Suprapubic skin (tissue), 4 donors: ENCODE data around the gene SRPK3. TPM values are rescaled to one million over a fixed set of nuclear protein-coding genes. Genes with fewer than 3 reads are reported as not detected.

Experiments used
- DNase-seq, 2 donors: peaks; one replicate each; pipeline ENCODE4 v3.0.0-alpha.2; 2019; ENCODE audit warnings: low spot score in 2 of 2
- H3K27ac ChIP-seq: fragments of 200-600 bp; sonication (generic); one replicate; pipeline ENCODE4 v1.5.1; 2019
- H3K27me3 ChIP-seq: fragments of 200-600 bp; sonication (generic); one replicate; pipeline ENCODE4 v1.5.1; 2019
- H3K36me3 ChIP-seq: fragments of 200-600 bp; sonication (generic); one replicate; pipeline ENCODE4 v1.5.1; 2019
- H3K4me1 ChIP-seq: fragments of 200-600 bp; sonication (generic); one replicate; pipeline ENCODE4 v1.5.1; 2019
- H3K4me3 ChIP-seq: fragments of 200-600 bp; sonication (generic); one replicate; pipeline ENCODE4 v1.5.1; 2019; ENCODE audit warnings: mild to moderate bottlenecking
- H3K9me3 ChIP-seq: fragments of 200-600 bp; sonication (generic); one replicate; pipeline ENCODE4 v1.5.1; 2019
- EP300 ChIP-seq: sonication (generic); formaldehyde crosslinking; IDR thresholded peaks from one replicate; pipeline ENCODE4 v1.6.1; 2017; ENCODE audit warnings: antibody characterized with exemption
- POLR2A ChIP-seq, 2 donors: fragments of 450-650 bp; IDR thresholded peaks; one replicate each; pipeline ENCODE4 v1.6.1; 2017; ENCODE audit warnings: antibody characterized with exemption in 2 of 2, mild to moderate bottlenecking in 2 of 2, moderate library complexity in 2 of 2
- POLR2AphosphoS5 ChIP-seq, 3 donors: sonication (generic); formaldehyde crosslinking; IDR thresholded peaks; one replicate each; pipeline ENCODE4 v1.6.1; 2017; ENCODE audit warnings: antibody characterized with exemption in 3 of 3
- WGBS: methylation state at CpG from one replicate; pipeline ENCODE4 v1.1.5; 2018; 5-methylcytosine and 5-hydroxymethylcytosine counted together
- total RNA-seq, 4 donors: library from RNA; depleted of rRNA; stranded (reverse); fragments of >200 nt; gene quantifications; one replicate each; pipeline ENCODE4 v1.1.0, GENCODE V29; 2016
- TF ChIP-seq, protein P1 (sequence below), 2 donors: fragments of 200-600 bp in 1 of 2; fragments of 450-650 bp in 1 of 2; sonication (generic) in 1 of 2; IDR thresholded peaks; one replicate each; pipeline ENCODE4 v1.5.1; 2016 to 2019; ENCODE audit warnings: antibody characterized with exemption in 2 of 2, mild to moderate bottlenecking in 1 of 2, moderate library complexity in 1 of 2

SRPK3 gene
- total RNA-seq, 4 donors from 2014 or later, result 0.42 to 3.1 (median 1.2) TPM

GRCh38 chrX:153734871-153735270 lies 46.0 kb upstream of the SRPK3 start:
- no peaks in the 10 kb centered on the region for H3K27me3 ChIP-seq
- no peak for DNase-seq
- peaks cover 2% of the 10 kb centered on the region for H3K4me1 ChIP-seq
- 92% methylated on average over 2 of the region's 2 CpGs for WGBS
- no peaks in the 10 kb centered on the region for H3K36me3 ChIP-seq
- H3K9me3 ChIP-seq, result no peaks in the 10 kb centered on the region
- TF ChIP-seq POLR2AphosphoS5 (IDR thresholded peaks at IDR 0.05) (no peak), EP300 (no peak), POLR2A (IDR thresholded peaks at IDR 0.05) (no peak)
- TF ChIP-seq, protein P1, sequence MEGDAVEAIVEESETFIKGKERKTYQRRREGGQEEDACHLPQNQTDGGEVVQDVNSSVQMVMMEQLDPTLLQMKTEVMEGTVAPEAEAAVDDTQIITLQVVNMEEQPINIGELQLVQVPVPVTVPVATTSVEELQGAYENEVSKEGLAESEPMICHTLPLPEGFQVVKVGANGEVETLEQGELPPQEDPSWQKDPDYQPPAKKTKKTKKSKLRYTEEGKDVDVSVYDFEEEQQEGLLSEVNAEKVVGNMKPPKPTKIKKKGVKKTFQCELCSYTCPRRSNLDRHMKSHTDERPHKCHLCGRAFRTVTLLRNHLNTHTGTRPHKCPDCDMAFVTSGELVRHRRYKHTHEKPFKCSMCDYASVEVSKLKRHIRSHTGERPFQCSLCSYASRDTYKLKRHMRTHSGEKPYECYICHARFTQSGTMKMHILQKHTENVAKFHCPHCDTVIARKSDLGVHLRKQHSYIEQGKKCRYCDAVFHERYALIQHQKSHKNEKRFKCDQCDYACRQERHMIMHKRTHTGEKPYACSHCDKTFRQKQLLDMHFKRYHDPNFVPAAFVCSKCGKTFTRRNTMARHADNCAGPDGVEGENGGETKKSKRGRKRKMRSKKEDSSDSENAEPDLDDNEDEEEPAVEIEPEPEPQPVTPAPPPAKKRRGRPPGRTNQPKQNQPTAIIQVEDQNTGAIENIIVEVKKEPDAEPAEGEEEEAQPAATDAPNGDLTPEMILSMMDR (IDR thresholded peaks at IDR 0.05), result no peak
- no peak overlapping the region for H3K4me3 ChIP-seq
- no peak overlapping the region for H3K27ac ChIP-seq

- no peak for DNase-seq
- 83% methylated on average over 9 of the region's 9 CpGs for WGBS
- Histone ChIP-seq H3K9me3 (no peaks in the 10 kb centered on the region), H3K4me3 (no peak overlapping the region), H3K4me1 (peaks cover 2% of the 10 kb centered on the region), H3K27ac (no peak overlapping the region), H3K27me3 (no peaks in the 10 kb centered on the region), H3K36me3 (no peaks in the 10 kb centered on the region)
- TF ChIP-seq, protein P1 (IDR thresholded peaks at IDR 0.05), result no peak
- no peak for TF ChIP-seq EP300
Measured at GRCh38 chrX:153735274-153735673, 45.6 kb upstream of the SRPK3 start.

DNA sequence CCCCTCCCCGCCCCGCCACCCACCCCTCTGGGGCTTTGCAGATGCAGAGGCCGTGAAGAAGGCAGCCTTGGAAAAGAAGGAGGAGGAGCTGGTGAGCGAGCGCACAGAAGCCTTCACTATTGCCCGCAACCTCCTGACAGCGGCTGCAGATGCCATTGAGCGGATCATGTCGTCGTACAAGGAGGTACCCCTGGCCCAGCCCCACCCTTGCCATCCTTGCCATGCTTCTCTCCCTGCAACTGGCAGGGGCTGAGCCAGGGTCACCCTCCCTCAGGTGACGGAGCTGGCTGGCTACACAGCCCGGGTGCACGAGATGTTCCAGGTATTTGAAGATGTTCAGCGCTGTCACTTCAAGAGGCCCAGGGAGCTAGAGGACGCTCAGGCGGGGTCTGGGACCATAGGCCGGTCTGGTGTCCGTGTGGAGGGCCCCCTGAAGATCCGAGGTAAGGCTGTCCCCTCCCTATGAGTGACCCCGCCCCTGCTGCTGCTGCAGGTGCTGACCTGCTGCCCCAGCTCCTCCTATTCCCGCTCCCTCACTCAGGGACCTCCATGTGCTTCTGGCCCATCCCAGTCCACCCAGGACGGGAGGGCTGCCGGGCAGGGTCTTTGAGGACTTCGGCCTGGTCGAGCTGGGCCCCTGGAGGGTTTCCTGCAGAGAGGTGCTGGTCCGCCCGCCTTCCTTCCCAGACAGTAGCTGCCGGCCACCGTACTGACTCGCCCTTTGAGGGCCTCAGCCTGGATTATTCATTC lies 44.6 kb upstream of the SRPK3 start:
- Histone ChIP-seq H3K27me3 (no peaks in the 10 kb centered on the region), H3K36me3 (no peaks in the 10 kb centered on the region), H3K4me3 (no peak overlapping the region), H3K27ac (no peak overlapping the region), H3K9me3 (no peaks in the 10 kb centered on the region), H3K4me1 (peaks cover 2% of the 10 kb centered on the region)
- 90% methylated on average over 5 of the region's 30 CpGs for WGBS
- no peak for DNase-seq
- no peak for TF ChIP-seq POLR2A (IDR thresholded peaks at IDR 0.05)
- TF ChIP-seq, protein P1 (IDR thresholded peaks at IDR 0.05), result no peak
- no peak for TF ChIP-seq POLR2AphosphoS5 (IDR thresholded peaks at IDR 0.05)
- no peak for TF ChIP-seq EP300

DNA sequence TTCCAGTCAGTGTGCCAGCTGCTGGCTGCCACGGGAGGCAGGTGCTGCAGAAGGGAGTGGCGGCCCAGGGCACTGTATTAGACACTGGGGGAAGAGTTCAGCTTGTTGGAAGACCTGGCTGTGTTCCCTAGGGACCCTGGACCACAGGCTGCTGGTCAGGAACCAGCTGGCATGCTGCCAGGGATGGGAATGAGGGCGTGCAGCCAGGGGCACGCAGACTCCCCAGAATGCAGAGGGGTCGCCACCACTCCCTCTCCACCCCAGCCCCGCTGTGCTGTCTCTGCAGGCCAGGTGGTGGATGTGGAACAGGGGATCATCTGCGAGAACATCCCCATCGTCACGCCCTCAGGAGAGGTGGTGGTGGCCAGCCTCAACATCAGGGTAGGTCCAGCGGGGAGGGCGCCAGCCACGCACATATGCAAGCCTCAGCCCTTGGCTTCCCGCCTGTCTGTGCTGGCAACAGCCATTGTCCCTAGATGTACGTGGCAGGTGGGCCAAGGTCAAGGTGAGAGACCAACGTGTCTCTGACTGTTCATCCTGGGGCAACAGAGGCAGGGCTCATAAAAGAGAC lies 43.9 kb upstream of the SRPK3 start:
- TF ChIP-seq POLR2A (IDR thresholded peaks at IDR 0.05) (no peak), EP300 (no peak)
- Histone ChIP-seq H3K27me3 (no peaks in the 10 kb centered on the region), H3K4me1 (peaks cover 2% of the 10 kb centered on the region), H3K9me3 (no peaks in the 10 kb centered on the region), H3K36me3 (no peaks in the 10 kb centered on the region), H3K27ac (no peak overlapping the region), H3K4me3 (no peak overlapping the region)
- WGBS, result 86% methylated on average over 6 of the region's 15 CpGs
- no peak for DNase-seq

- 90% methylated on average over 6 of the region's 27 CpGs for WGBS
- H3K4me1 ChIP-seq, result peaks cover 6% of the 10 kb centered on the region
- no peaks in the 10 kb centered on the region for H3K9me3 ChIP-seq
- no peak overlapping the region for H3K27ac ChIP-seq
- no peak overlapping the region for H3K4me3 ChIP-seq
- TF ChIP-seq POLR2AphosphoS5 (IDR thresholded peaks at IDR 0.05) (no peak), POLR2A (IDR thresholded peaks at IDR 0.05) (no peak), EP300 (no peak)
- TF ChIP-seq, protein P1 (IDR thresholded peaks at IDR 0.05), result no peak
- H3K27me3 ChIP-seq, result no peaks in the 10 kb centered on the region
- DNase-seq, result peak in 1 of 2 donors; percentile 45
- no peaks in the 10 kb centered on the region for H3K36me3 ChIP-seq
Measured at GRCh38 chrX:153738056-153738605, 42.7 kb upstream of the SRPK3 start.
